Astrocyte of the cerebellum (primary cell): ENCODE results near the gene MTHFD1L.

Experiments
- DNase-seq: peaks from one replicate; pipeline ENCODE4 v3.0.0-alpha.2; 2011; ENCODE audit warnings: low read depth
- H3K4me3 ChIP-seq: 2 replicates; pipeline ENCODE4 v1.5.1; 2011; ENCODE audit warnings: mild to moderate bottlenecking, low read depth, low read length, moderate library complexity
- CTCF ChIP-seq: IDR thresholded peaks from 2 replicates; pipeline ENCODE4 v1.5.1; 2012; ENCODE audit warnings: low read length, low read depth, moderate library complexity, mild to moderate bottlenecking; ENCODE audit errors: missing control alignments
- in situ Hi-C: cut with HindIII; loops from 2 replicates; pipeline ENCODE4 v1.10.0; 2017; ENCODE audit warnings: low sequenced_read_pairs

Gene MTHFD1L

GRCh38 chr6:151022492-151022891 is 157.0 kb downstream of the MTHFD1L start:
- no peak for TF ChIP-seq CTCF
- DNase-seq = no peak
- no peak overlapping the region for H3K4me3 ChIP-seq
- in situ Hi-C loops = loop anchor here (25.0 kb wide), 1 partner anchor 135 kb away; no protein-coding TSS in a partner anchor

- TF ChIP-seq CTCF = no peak
- in situ Hi-C loops = loop anchor here (25.0 kb wide), 1 partner anchor 136 kb away; no protein-coding TSS in a partner anchor
- H3K4me3 ChIP-seq = no peak overlapping the region
- DNase-seq = no peak
Measured at GRCh38 chr6:151023342-151023741, 157.8 kb downstream of the MTHFD1L start.

- H3K4me3 ChIP-seq = no peak overlapping the region
- in situ Hi-C loops = loop anchor here (25.0 kb wide), 1 partner anchor 137 kb away; no protein-coding TSS in a partner anchor
- TF ChIP-seq CTCF = no peak
- DNase-seq = no peak
Measured at GRCh38 chr6:151024597-151024996, 159.1 kb downstream of the MTHFD1L start.

- H3K4me3 ChIP-seq = no peak overlapping the region
- DNase-seq = no peak
- in situ Hi-C loops = no loop called here
- no peak for TF ChIP-seq CTCF
Measured at GRCh38 chr6:151025076-151025475, 159.6 kb downstream of the MTHFD1L start.

- no peak overlapping the region for H3K4me3 ChIP-seq
- no peak for DNase-seq
- no peak for TF ChIP-seq CTCF
- in situ Hi-C loops = no loop called here
Measured at GRCh38 chr6:151026041-151026663, 160.7 kb downstream of the MTHFD1L start.

GRCh38 chr6:151027295-151027747 is 161.8 kb downstream of the MTHFD1L start:
- DNase-seq = no peak
- in situ Hi-C loops = no loop called here
- H3K4me3 ChIP-seq = no peak overlapping the region
- TF ChIP-seq CTCF = no peak
